ENCODE data around the gene SFSWAP. TPM values are rescaled to one million over a fixed set of nuclear protein-coding genes. Genes with fewer than 3 reads are reported as not detected.

SFSWAP gene
- 63.0 and 70.7 TPM in 2 replicates for total RNA-seq (2014; rRNA removed; shearing (Covaris generic))

DNA sequence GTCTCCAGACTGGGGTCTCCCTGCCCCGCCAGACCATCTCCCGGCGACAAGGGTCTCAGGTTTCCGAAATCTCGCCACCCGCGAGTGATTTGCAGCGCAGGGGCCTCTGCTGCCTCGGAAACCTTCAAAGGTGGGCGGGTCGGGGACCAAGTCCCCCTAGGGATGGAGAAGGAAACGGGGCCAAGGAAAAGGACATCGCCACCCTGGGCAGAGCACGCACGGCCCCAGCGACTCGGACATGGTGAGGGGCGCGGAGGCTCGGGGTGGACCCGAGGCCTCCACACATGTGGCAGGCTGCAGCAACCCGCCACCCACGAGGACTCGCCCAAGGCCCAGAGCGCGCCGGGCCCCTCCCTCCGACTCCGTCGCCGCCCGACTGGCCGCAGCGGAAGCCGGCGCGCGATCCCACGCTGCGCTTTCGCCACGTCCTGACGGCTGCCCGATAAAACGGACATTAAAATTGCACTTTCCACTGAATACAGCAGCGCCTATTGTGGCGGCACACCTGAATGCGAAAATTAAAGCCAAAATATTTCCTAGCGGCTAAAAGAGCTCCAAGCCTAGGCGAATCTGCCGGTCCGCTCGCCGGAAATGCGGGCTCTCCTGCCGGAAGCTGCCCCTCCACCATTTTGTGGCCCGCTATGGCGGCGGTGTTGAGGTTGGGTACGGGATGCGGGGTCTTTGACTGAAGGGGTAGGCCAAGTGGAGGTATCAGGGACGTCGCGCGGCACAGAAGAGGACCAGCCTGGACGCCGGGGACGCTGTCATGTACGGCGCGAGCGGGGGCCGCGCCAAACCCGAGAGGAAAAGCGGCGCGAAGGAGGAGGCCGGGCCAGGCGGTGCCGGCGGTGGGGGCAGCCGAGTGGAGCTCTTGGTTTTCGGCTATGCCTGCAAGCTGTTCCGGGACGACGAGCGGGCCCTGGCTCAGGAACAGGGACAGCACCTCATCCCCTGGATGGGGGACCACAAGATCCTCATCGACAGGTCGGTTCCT lies at the start of gene SFSWAP:
Gene SFSWAP (plus strand): TSS at position 627 of the 994 bp plus-strand sequence. CDS start 140 bp downstream, at position 767.

DNA sequence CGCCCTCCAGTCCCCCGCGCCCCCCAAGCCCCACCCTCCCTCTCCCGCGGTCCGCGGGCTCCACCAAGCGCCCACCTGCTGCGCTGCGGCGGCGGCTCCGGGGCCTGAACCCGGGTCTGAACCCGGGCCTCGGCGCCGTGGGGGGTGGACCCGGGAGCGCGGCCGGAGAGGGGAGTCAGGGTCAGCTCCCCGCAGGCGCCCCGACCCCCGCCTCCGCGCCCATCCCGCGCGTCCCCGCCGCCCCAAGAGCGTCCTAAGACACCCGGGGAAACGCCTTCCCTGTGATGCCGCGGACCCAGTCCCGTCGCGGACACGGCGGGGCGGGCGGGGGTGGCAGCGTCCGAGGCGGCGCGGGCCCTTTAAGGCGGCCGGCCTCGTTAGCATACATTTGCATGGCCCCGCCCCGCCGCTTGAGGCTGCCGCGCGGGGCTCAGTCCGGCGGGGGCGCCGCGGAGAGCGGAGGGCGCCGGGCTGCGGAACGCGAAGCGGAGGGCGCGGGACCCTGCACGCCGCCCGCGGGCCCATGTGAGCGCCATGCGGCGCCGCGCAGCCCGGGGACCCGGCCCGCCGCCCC lies 117.2 kb downstream of the SFSWAP start, which contains the start of gene MMP17:
Gene MMP17 (plus strand): TSS at position 433 of the 574 bp plus-strand sequence. CDS start 102 bp downstream, at position 535.

Small RNA genes lying within 50 kb of the gene (small RNA-seq; reads per million reads assigned to genes)
- gene RNA5SP377 (not detected), gene RNA5SP378 (0.21 reads per million), gene RNU6-1017P (not detected)

Other genes starting within 250 kb of the SFSWAP start
- gene MMP17, start 117.3 kb downstream of the SFSWAP start, total RNA-seq (2014; rRNA removed; shearing (Covaris generic)) = 25.7 and 26.2 TPM in 2 replicates
- gene ULK1, start 183.5 kb downstream of the SFSWAP start, total RNA-seq (2014; rRNA removed; shearing (Covaris generic)) = 5.7 and 7.2 TPM in 2 replicates
- gene PUS1, start 218.2 kb downstream of the SFSWAP start, total RNA-seq (2014; rRNA removed; shearing (Covaris generic)) = 40.1 and 44.0 TPM in 2 replicates
- gene EP400, start 238.9 kb downstream of the SFSWAP start, total RNA-seq (2014; rRNA removed; shearing (Covaris generic)) = 16.3 and 18.1 TPM in 2 replicates

Data from A375 (cell line).